Upper lobe of left lung (tissue), 4 donors: ENCODE results near the gene EIF5AL1.
"Not testable (repeated sequence)": the region's sequence is repeated elsewhere in the genome, so short reads cannot be mapped to it uniquely, and the experiment has no call there.

Experiments
- CTCF ChIP-seq, 6 experiments: fragments of 450-650 bp in 4 of 6; fragments of 200-600 bp in 2 of 6; sonication (generic) in 2 of 6; IDR thresholded peaks; one replicate each; pipeline ENCODE4 v1.5.1; 2016 to 2019; ENCODE audit warnings: antibody characterized with exemption in 6 of 6
- EP300 ChIP-seq, 4 donors: sonication (generic); formaldehyde crosslinking; IDR thresholded peaks; one replicate each; pipeline ENCODE4 v1.5.1; 2017; ENCODE audit warnings: antibody characterized with exemption in 4 of 4, control low read depth in 2 of 4
- POLR2AphosphoS5 ChIP-seq, 2 donors: sonication (generic); formaldehyde crosslinking; IDR thresholded peaks; one replicate each; pipeline ENCODE4 v1.5.1; 2017; ENCODE audit warnings: antibody characterized with exemption in 2 of 2

GRCh38 chr10:79544926-79545659 is 32.8 kb downstream of the EIF5AL1 start:
- not testable (repeated sequence) for TF ChIP-seq CTCF, POLR2AphosphoS5, EP300 (IDR thresholded peaks at IDR 0.05)
